ENCODE data around the gene KCNJ9. TPM values are rescaled to one million over a fixed set of nuclear protein-coding genes. Genes with fewer than 3 reads are reported as not detected.

Gene KCNJ9
- total and polyA plus RNA-seq, 7 experiments from 2014 or later: 0.06 to 0.08 TPM; not detected in 5

DNA sequence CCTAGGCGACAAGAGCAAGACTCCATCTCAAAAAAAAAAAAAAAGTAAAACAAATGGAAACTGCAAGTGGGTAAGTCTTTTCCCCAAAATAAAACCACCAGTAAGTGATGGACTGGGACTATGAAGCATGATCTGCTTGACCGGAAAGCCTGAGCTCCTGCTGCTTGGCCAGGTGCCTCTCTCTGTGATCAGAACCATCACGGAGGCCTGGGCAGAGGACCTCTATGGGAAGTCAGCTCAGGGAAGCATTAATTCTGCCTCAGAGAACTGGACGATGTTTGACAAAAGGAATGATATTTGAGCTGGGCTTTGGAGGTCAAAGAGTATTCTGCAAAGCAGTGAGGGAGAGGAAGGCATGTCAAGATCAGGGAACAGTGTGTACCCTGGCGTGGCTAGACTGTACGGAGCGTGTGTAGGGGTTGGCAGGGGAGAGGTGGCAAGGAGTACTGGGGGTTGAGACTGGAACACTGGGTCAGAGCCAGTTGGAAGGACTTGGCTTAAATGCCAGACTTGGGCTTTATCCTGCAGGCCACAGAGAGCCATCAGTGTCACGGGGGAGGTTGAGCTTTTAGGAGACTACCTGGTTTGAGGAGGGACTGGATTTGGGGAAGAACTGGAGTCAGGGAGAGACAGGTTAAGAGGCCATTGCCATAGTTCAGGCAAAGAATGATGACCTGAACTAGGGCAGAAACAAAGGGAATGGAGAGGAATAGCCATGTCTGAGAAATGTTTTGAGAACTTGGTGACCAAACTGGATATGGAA is 50.6 kb downstream of the KCNJ9 start:
- ChIA-PET CTCF (no interaction called here), POLR2A (no interaction called here)
- Mint-ChIP-seq H3K27ac (no peak overlapping the region), H3K36me3 (no peaks in the 10 kb centered on the region), H3K27me3 (peaks cover 0 to 23% (median 4%) of the 10 kb centered on the region in 5 donors), H3K4me3 (no peak overlapping the region), H3K9me3 (peaks cover 0 to 2% (median 0%) of the 10 kb centered on the region in 11 donors), H3K4me1 (peaks cover 0 to 2% (median 0%) of the 10 kb centered on the region in 7 donors)
- intact Hi-C loops (cut with micrococcal nuclease): no loop called here
- Histone ChIP-seq H3K4me3 (ENCODE audit: low read length) (no peak overlapping the region), H3K27me3 (ENCODE audit: control insufficient read depth in 2 of 2, insufficient read depth in 2 of 2, low read length in 2 of 2) (no peaks in the 10 kb centered on the region), H3K27ac (ENCODE audit: low read depth, low read length) (no peak overlapping the region), H3K4me1 (ENCODE audit: control insufficient read depth in 2 of 2, insufficient read depth in 2 of 2, low read length in 2 of 2) (no peaks in the 10 kb centered on the region), H3K36me3 (ENCODE audit: control insufficient read depth in 2 of 3, insufficient read depth in 3 of 3, low read length in 3 of 3) (no peaks in the 10 kb centered on the region), H3K9me3 (ENCODE audit: control insufficient read depth in 2 of 3, low read length in 3 of 3) (no peaks in the 10 kb centered on the region)
- no peak for ATAC-seq
- no peak for DNase-seq

GRCh38 chr1:160133990-160134770 is 52.8 kb downstream of the KCNJ9 start:
- Histone ChIP-seq H3K4me1 (ENCODE audit: control insufficient read depth in 2 of 2, insufficient read depth in 2 of 2, low read length in 2 of 2) (no peaks in the 10 kb centered on the region), H3K9me3 (ENCODE audit: control insufficient read depth in 2 of 3, low read length in 3 of 3) (no peaks in the 10 kb centered on the region), H3K4me3 (ENCODE audit: low read length) (no peak overlapping the region), H3K27me3 (ENCODE audit: control insufficient read depth in 2 of 2, insufficient read depth in 2 of 2, low read length in 2 of 2) (no peaks in the 10 kb centered on the region), H3K27ac (ENCODE audit: low read depth, low read length) (no peak overlapping the region), H3K36me3 (ENCODE audit: control insufficient read depth in 2 of 3, insufficient read depth in 3 of 3, low read length in 3 of 3) (no peaks in the 10 kb centered on the region)
- ChIA-PET CTCF (no interaction called here), POLR2A (no interaction called here)
- Mint-ChIP-seq H3K4me3 (no peak overlapping the region), H3K9me3 (no peaks in the 10 kb centered on the region), H3K27ac (no peak overlapping the region), H3K27me3 (peaks cover 0 to 21% (median 0%) of the 10 kb centered on the region in 5 donors), H3K4me1 (peaks cover 0 to 2% (median 0%) of the 10 kb centered on the region in 7 donors), H3K36me3 (no peaks in the 10 kb centered on the region)
- intact Hi-C loops (cut with micrococcal nuclease): no loop called here
- no peak for DNase-seq
- ATAC-seq: no peak

- H3K9me3 ChIP-seq (ENCODE audit: control insufficient read depth in 2 of 3, low read length in 3 of 3): no peaks in the 10 kb centered on the region
- ChIA-PET CTCF (no interaction called here), POLR2A (no interaction called here)
- DNase-seq (no peak), ATAC-seq (peak; percentile 37)
- H3K27me3 Mint-ChIP-seq: peaks cover 0 to 23% (median 2%) of the 10 kb centered on the region in 5 donors
- H3K27me3 ChIP-seq (ENCODE audit: control insufficient read depth in 2 of 2, insufficient read depth in 2 of 2, low read length in 2 of 2): no peaks in the 10 kb centered on the region
- no peak overlapping the region for H3K27ac Mint-ChIP-seq
- no peaks in the 10 kb centered on the region for H3K36me3 Mint-ChIP-seq
- H3K36me3 ChIP-seq (ENCODE audit: control insufficient read depth in 2 of 3, insufficient read depth in 3 of 3, low read length in 3 of 3): no peaks in the 10 kb centered on the region
- intact Hi-C loops (cut with micrococcal nuclease): no loop called here
- H3K4me1 ChIP-seq (ENCODE audit: control insufficient read depth in 2 of 2, insufficient read depth in 2 of 2, low read length in 2 of 2): no peaks in the 10 kb centered on the region
- no peak overlapping the region for H3K4me3 Mint-ChIP-seq
- no peak overlapping the region for H3K4me3 ChIP-seq (ENCODE audit: low read length)
- H3K4me1 Mint-ChIP-seq: peaks cover 0 to 2% (median 0%) of the 10 kb centered on the region in 7 donors
- no peak overlapping the region for H3K27ac ChIP-seq (ENCODE audit: low read depth, low read length)
- no peaks in the 10 kb centered on the region for H3K9me3 Mint-ChIP-seq
Measured at GRCh38 chr1:160134791-160135572, 53.6 kb downstream of the KCNJ9 start.

DNA sequence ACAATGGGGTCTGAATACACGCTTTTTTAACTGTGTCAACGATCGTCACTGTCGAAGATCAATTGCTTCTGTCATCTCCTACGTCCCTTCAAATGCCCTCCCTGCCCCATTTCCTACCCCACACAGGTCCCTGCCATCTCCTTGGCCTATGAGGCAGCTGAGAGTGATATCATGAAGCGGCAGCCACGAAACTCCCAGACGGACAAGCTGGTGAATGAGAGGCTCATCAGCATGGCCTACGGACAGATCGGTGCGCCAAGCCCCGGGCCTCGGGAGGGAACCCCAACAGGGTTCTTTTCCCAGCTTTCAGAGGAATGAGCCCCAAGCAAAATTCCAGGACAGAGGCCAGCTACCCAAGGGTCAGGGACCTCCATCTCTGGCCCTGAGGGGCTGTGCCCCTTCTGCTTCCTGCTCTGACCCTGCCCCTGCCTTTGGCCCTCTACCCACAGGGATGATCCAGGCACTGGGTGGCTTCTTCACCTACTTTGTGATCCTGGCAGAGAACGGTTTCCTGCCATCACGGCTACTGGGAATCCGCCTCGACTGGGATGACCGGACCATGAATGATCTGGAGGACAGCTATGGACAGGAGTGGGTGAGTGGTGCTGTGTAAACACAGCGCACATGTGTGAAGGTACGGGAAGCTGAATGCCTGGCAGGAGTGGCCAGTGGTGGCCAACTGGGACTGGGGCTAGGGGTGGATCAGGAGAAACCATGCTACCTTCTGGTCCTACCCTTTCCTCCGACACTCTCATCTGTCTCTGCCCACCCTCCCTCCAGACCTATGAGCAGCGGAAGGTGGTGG is 55.0 kb downstream of the KCNJ9 start:
- Mint-ChIP-seq H3K36me3 (no peaks in the 10 kb centered on the region), H3K4me1 (peaks cover 0 to 2% (median 0%) of the 10 kb centered on the region in 7 donors), H3K27ac (no peak overlapping the region), H3K4me3 (no peak overlapping the region), H3K27me3 (peaks cover 0 to 28% (median 11%) of the 10 kb centered on the region in 5 donors), H3K9me3 (no peaks in the 10 kb centered on the region)
- H3K27ac ChIP-seq (ENCODE audit: low read depth, low read length): no peak overlapping the region
- H3K9me3 ChIP-seq (ENCODE audit: control insufficient read depth in 2 of 3, low read length in 3 of 3): no peaks in the 10 kb centered on the region
- H3K36me3 ChIP-seq (ENCODE audit: control insufficient read depth in 2 of 3, insufficient read depth in 3 of 3, low read length in 3 of 3): no peaks in the 10 kb centered on the region
- POLR2A ChIA-PET: no interaction called here
- DNase-seq (no peak), ATAC-seq (no peak)
- CTCF ChIA-PET: no interaction called here
- H3K27me3 ChIP-seq (ENCODE audit: control insufficient read depth in 2 of 2, insufficient read depth in 2 of 2, low read length in 2 of 2): no peaks in the 10 kb centered on the region
- intact Hi-C loops (cut with micrococcal nuclease): no loop called here
- H3K4me1 ChIP-seq (ENCODE audit: control insufficient read depth in 2 of 2, insufficient read depth in 2 of 2, low read length in 2 of 2): no peaks in the 10 kb centered on the region
- H3K4me3 ChIP-seq (ENCODE audit: low read length): no peak overlapping the region

DNA sequence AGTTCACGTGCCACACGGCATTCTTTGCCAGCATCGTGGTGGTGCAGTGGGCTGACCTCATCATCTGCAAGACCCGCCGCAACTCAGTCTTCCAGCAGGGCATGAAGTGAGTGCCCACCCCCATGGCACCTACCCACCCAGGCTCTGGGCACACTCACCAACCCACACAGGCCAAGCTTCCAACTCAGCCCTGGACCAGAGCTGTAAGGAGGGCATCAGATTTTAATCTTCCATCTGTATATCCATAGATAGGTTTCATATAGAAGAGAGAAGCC is 55.5 kb downstream of the KCNJ9 start:
- Mint-ChIP-seq H3K27ac (no peak overlapping the region), H3K4me1 (peaks cover 0 to 2% (median 0%) of the 10 kb centered on the region in 7 donors), H3K36me3 (no peaks in the 10 kb centered on the region), H3K4me3 (no peak overlapping the region), H3K9me3 (no peaks in the 10 kb centered on the region), H3K27me3 (peaks cover 0 to 32% (median 16%) of the 10 kb centered on the region in 5 donors)
- Histone ChIP-seq H3K27ac (ENCODE audit: low read depth, low read length) (no peak overlapping the region), H3K4me1 (ENCODE audit: control insufficient read depth in 2 of 2, insufficient read depth in 2 of 2, low read length in 2 of 2) (no peaks in the 10 kb centered on the region), H3K27me3 (ENCODE audit: control insufficient read depth in 2 of 2, insufficient read depth in 2 of 2, low read length in 2 of 2) (no peaks in the 10 kb centered on the region), H3K9me3 (ENCODE audit: control insufficient read depth in 2 of 3, low read length in 3 of 3) (no peaks in the 10 kb centered on the region), H3K4me3 (ENCODE audit: low read length) (no peak overlapping the region), H3K36me3 (ENCODE audit: control insufficient read depth in 2 of 3, insufficient read depth in 3 of 3, low read length in 3 of 3) (no peaks in the 10 kb centered on the region)
- intact Hi-C loops (cut with micrococcal nuclease): no loop called here
- ChIA-PET POLR2A (no interaction called here), CTCF (no interaction called here)
- ATAC-seq (no peak), DNase-seq (no peak)

DNA sequence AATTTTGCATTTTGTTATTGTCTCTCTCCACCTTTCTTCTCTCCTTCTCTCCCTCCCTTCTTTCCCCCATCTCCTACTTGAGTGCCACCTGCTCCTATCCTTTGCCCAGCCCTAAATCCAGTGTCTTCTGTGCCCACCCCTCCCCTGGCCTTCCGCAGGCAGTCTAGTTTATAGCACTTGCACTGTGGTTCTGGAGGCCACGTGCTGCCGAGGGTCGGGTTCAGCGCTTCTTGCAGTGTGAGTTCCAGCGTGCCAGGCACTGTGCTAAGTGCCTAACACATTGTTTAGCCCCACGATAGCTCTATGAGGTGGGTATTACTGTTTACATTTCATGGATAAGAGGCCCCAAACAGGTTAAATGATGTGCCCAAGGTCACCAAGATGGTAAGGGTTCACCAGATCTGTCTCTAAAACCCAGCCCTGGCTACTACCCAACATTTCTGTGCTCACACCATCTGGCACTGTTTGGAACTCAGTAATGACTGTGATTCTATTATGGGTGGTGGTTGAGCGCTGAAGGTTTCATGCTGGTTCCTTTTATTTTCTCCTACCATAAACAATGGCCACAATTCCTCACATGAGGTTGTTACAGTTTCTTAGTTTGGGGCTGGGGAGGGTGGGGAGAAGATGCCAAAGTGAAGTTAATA is 56.0 kb downstream of the KCNJ9 start:
- ChIA-PET POLR2A (no interaction called here), CTCF (no interaction called here)
- Histone ChIP-seq H3K4me3 (ENCODE audit: low read length) (no peak overlapping the region), H3K36me3 (ENCODE audit: control insufficient read depth in 2 of 3, insufficient read depth in 3 of 3, low read length in 3 of 3) (no peaks in the 10 kb centered on the region), H3K27me3 (ENCODE audit: control insufficient read depth in 2 of 2, insufficient read depth in 2 of 2, low read length in 2 of 2) (no peaks in the 10 kb centered on the region), H3K4me1 (ENCODE audit: control insufficient read depth in 2 of 2, insufficient read depth in 2 of 2, low read length in 2 of 2) (no peaks in the 10 kb centered on the region), H3K27ac (ENCODE audit: low read depth, low read length) (no peak overlapping the region), H3K9me3 (ENCODE audit: control insufficient read depth in 2 of 3, low read length in 3 of 3) (no peaks in the 10 kb centered on the region)
- ATAC-seq: no peak
- Mint-ChIP-seq H3K9me3 (no peaks in the 10 kb centered on the region), H3K27ac (no peak overlapping the region), H3K27me3 (peaks cover 0 to 32% (median 16%) of the 10 kb centered on the region in 5 donors), H3K36me3 (no peaks in the 10 kb centered on the region), H3K4me3 (no peak overlapping the region), H3K4me1 (peaks cover 0 to 2% (median 0%) of the 10 kb centered on the region in 7 donors)
- intact Hi-C loops (cut with micrococcal nuclease): no loop called here
- no peak for DNase-seq

Data from naive thymus-derived CD4-positive, alpha-beta T cell (primary cell).